CD14-positive monocyte (primary cell): Measurements from ENCODE around the gene OR6B3. TPM values are rescaled to one million over a fixed set of nuclear protein-coding genes. Genes with fewer than 3 reads are reported as not detected.

ENCODE experiments used
- DNase-seq, 3 donors: peaks; one replicate each; pipeline ENCODE4 v3.0.0-alpha.2; 2011 to 2022
- H2AFZ ChIP-seq: 2 replicates; pipeline ENCODE4 v1.6.0; 2012; ENCODE audit warnings: mild to moderate bottlenecking, low read depth, low read length, inconsistent platforms; ENCODE audit not compliant: insufficient read depth, poor library complexity, severe bottlenecking
- H3K27ac ChIP-seq, 2 donors: 1 replicate in 1 of 2; 2 replicates in 1 of 2; pipeline ENCODE4 v1.5.1; 2012 to 2013; ENCODE audit warnings: low read length in 2 of 2, control low read depth in 1 of 2, inconsistent platforms in 1 of 2, low read depth in 1 of 2, mild to moderate bottlenecking in 1 of 2
- H3K27me3 ChIP-seq, 2 donors: one replicate each; pipeline versions ENCODE4 v1.6.0 to v1.6.1; 2011 to 2013; ENCODE audit warnings: low read length in 2 of 2; ENCODE audit not compliant: control insufficient read depth in 2 of 2, insufficient read depth in 2 of 2
- H3K36me3 ChIP-seq, 2 donors: replicated peaks in 1 of 2; 1 replicate in 1 of 2; 2 replicates in 1 of 2; pipeline versions ENCODE4 v1.5.1 to v1.6.1; 2012 to 2013; ENCODE audit warnings: low read length in 2 of 2, control low read depth in 1 of 2, inconsistent platforms in 1 of 2, mild to moderate bottlenecking in 1 of 2; ENCODE audit not compliant: insufficient read depth in 2 of 2, control insufficient read depth in 1 of 2
- H3K4me1 ChIP-seq, 2 donors: 1 replicate in 1 of 2; 2 replicates in 1 of 2; pipeline versions ENCODE4 v1.5.1 to v1.6.1; 2012 to 2013; ENCODE audit warnings: low read length in 2 of 2, control low read depth in 1 of 2, inconsistent platforms in 1 of 2, mild to moderate bottlenecking in 1 of 2, moderate library complexity in 1 of 2; ENCODE audit not compliant: insufficient read depth in 2 of 2, control insufficient read depth in 1 of 2
- H3K4me2 ChIP-seq: replicated peaks from 2 replicates; pipeline ENCODE3; 2012; ENCODE audit warnings: low read length, moderate library complexity, mild to moderate bottlenecking; ENCODE audit not compliant: poor library complexity, severe bottlenecking; ENCODE audit errors: extremely low read depth
- H3K4me3 ChIP-seq, 3 experiments: fragments of 200-600 bp in 1 of 3; sonication (generic) in 1 of 3; replicated peaks in 1 of 3; 1 replicate in 2 of 3; 2 replicates in 1 of 3; pipeline ENCODE4 v1.5.1; 2011 to 2013; ENCODE audit warnings: low read length in 3 of 3, mild to moderate bottlenecking in 3 of 3, control low read depth in 2 of 3, low read depth in 2 of 3, inconsistent platforms in 1 of 3, moderate library complexity in 1 of 3
- H3K79me2 ChIP-seq: 2 replicates; pipeline ENCODE4 v1.6.0; 2012; ENCODE audit warnings: mild to moderate bottlenecking, control low read depth, inconsistent platforms, low read length, moderate library complexity; ENCODE audit not compliant: insufficient read depth
- H3K9ac ChIP-seq: 2 replicates; pipeline ENCODE4 v1.6.0; 2017; ENCODE audit warnings: low read length, mild to moderate bottlenecking; ENCODE audit not compliant: insufficient read depth, poor library complexity, severe bottlenecking
- H3K9me3 ChIP-seq, 2 donors: replicated peaks in 1 of 2; 1 replicate in 1 of 2; 2 replicates in 1 of 2; pipeline versions ENCODE4 v1.5.1 to v1.6.1; 2012 to 2013; ENCODE audit warnings: low read length in 2 of 2, control low read depth in 1 of 2; ENCODE audit not compliant: control insufficient read depth in 1 of 2, insufficient read depth in 1 of 2
- H4K20me1 ChIP-seq: 2 replicates; pipeline ENCODE4 v1.6.0; 2012; ENCODE audit warnings: mild to moderate bottlenecking, low read length, control low read depth, moderate library complexity; ENCODE audit not compliant: insufficient read depth
- H3K27ac Mint-ChIP-seq, 7 donors: one replicate each; pipeline ENCODE4 v1.8.0; 2020; ENCODE audit warnings: mild to moderate bottlenecking in 7 of 7, mixed read lengths in 7 of 7, moderate library complexity in 6 of 7, inconsistent platforms in 2 of 7
- H3K27me3 Mint-ChIP-seq, 3 donors: one replicate each; pipeline ENCODE4 v1.8.0; 2021 to 2022; ENCODE audit warnings: low read depth in 3 of 3, mild to moderate bottlenecking in 3 of 3, mixed read lengths in 3 of 3, moderate library complexity in 3 of 3, inconsistent platforms in 1 of 3
- H3K36me3 Mint-ChIP-seq, 2 donors: one replicate each; pipeline ENCODE4 v1.8.0; 2020; ENCODE audit warnings: mixed read lengths in 2 of 2, inconsistent platforms in 1 of 2, mild to moderate bottlenecking in 1 of 2
- H3K4me1 Mint-ChIP-seq: one replicate; pipeline ENCODE4 v1.8.0; 2020; ENCODE audit warnings: mild to moderate bottlenecking, mixed read lengths
- H3K4me3 Mint-ChIP-seq, 2 donors: one replicate each; pipeline ENCODE4 v1.8.0; 2020; ENCODE audit warnings: mild to moderate bottlenecking in 2 of 2, mixed read lengths in 2 of 2, moderate library complexity in 1 of 2
- H3K9me3 Mint-ChIP-seq, 7 donors: one replicate each; pipeline ENCODE4 v1.8.0; 2020 to 2022; ENCODE audit warnings: mixed read lengths in 7 of 7, mild to moderate bottlenecking in 6 of 7, moderate library complexity in 6 of 7, inconsistent platforms in 2 of 7
- WGBS: methylation state at CpG from one replicate; pipeline ENCODE4 v1.1.5; 2013; ENCODE audit warnings: missing lambda C conversion rate; ENCODE audit not compliant: insufficient coverage; 5-methylcytosine and 5-hydroxymethylcytosine counted together
- intact Hi-C, 2 donors: fragments of 100-400 bp; cut with micrococcal nuclease; formaldehyde crosslinking; loops; one replicate each; pipeline versions ENCODE4 v1.15.0 to v1.15.1; 2023
- polyA plus RNA-seq, 3 donors: library from polyadenylated mRNA; depleted of rRNA in 1 of 3; unstranded in 2 of 3; stranded (reverse) in 1 of 3; fragments of 300-500 nt in 2 of 3; fragments of >200 nt in 1 of 3; fragmentation: Illumina TruSeq in 2 of 3; gene quantifications; 1 replicate in 2 of 3; 2 replicates in 1 of 3; pipeline ENCODE4 v1.2.3, GENCODE V29; 2012 to 2021
- TF ChIP-seq, protein P1 (sequence below): fragments of 200-600 bp; IDR thresholded peaks from one replicate; pipeline ENCODE4 v1.8.0; 2022; ENCODE audit warnings: antibody characterized with exemption, mild to moderate bottlenecking

OR6B3 gene
- polyA plus RNA-seq, 3 donors: not detected

DNA sequence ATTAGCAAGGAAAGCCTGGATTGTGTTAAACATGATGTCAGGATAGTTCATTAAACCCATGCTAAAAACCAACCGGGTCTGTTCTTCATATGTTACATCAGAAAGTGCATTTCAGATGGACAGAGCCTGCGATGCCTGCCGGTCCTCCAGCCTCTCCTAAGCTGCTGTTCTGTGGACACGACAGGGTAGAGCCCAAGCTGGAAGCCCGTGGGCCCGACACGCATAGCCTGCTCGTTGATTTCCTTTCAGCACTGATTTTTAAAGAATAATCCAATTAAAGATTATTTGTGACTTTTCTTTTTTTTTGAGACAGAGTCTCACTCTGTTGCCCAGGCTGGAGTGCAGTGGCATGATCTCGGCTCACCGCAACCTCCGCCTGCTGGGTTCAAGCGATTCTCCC lies 797 bp downstream of the OR6B3 start:
- Mint-ChIP-seq H3K27ac (no peak overlapping the region), H3K9me3 (peaks cover 0 to 2% (median 0%) of the 10 kb centered on the region in 7 donors), H3K4me3 (no peak overlapping the region), H3K27me3 (peaks cover 22 to 47% (median 34%) of the 10 kb centered on the region in 3 donors), H3K36me3 (no peaks in the 10 kb centered on the region), H3K4me1 (no peaks in the 10 kb centered on the region)
- WGBS: 100% methylated on average over 4 of the region's 12 CpGs
- Histone ChIP-seq H3K27ac (no peak overlapping the region), H3K4me3 (no peak overlapping the region), H3K36me3 (no peaks in the 10 kb centered on the region), H3K79me2 (no peaks in the 10 kb centered on the region), H2AFZ (no peak overlapping the region), H3K4me1 (no peaks in the 10 kb centered on the region), H3K4me2 (no peak overlapping the region), H4K20me1 (no peaks in the 10 kb centered on the region), H3K27me3 (peaks cover 0 to 24% of the 10 kb centered on the region in 2 donors), H3K9ac (no peak overlapping the region), H3K9me3 (no peaks in the 10 kb centered on the region)
- intact Hi-C loops: no loop called here
- TF ChIP-seq, protein P1, sequence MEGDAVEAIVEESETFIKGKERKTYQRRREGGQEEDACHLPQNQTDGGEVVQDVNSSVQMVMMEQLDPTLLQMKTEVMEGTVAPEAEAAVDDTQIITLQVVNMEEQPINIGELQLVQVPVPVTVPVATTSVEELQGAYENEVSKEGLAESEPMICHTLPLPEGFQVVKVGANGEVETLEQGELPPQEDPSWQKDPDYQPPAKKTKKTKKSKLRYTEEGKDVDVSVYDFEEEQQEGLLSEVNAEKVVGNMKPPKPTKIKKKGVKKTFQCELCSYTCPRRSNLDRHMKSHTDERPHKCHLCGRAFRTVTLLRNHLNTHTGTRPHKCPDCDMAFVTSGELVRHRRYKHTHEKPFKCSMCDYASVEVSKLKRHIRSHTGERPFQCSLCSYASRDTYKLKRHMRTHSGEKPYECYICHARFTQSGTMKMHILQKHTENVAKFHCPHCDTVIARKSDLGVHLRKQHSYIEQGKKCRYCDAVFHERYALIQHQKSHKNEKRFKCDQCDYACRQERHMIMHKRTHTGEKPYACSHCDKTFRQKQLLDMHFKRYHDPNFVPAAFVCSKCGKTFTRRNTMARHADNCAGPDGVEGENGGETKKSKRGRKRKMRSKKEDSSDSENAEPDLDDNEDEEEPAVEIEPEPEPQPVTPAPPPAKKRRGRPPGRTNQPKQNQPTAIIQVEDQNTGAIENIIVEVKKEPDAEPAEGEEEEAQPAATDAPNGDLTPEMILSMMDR: no peak
- no peak for DNase-seq

DNA sequence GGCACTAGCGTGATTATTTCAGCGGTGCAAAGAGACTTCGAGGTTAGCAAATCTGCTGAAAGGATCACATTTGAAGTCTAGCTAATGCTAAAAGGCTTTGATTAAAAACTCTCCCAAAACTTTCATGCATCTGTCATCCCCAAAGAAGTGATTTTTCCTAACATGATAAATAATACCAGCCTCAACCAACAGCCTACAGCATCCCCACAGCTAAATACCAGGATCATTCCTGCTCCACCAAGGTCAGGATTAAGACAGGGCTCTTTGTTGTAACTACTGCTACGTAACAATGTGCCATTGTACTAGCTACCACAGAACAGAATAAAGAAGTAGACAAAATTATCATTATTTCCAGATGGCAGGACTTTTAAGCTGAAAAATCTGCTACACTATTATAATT lies 1.6 kb downstream of the OR6B3 start:
- no peaks in the 10 kb centered on the region for H4K20me1 ChIP-seq
- H3K36me3 ChIP-seq: no peaks in the 10 kb centered on the region
- Mint-ChIP-seq H3K36me3 (no peaks in the 10 kb centered on the region), H3K9me3 (peaks cover 0 to 2% (median 0%) of the 10 kb centered on the region in 7 donors), H3K4me3 (no peak overlapping the region), H3K27me3 (peaks cover 22 to 47% (median 34%) of the 10 kb centered on the region in 3 donors), H3K4me1 (no peaks in the 10 kb centered on the region), H3K27ac (no peak overlapping the region)
- H3K9me3 ChIP-seq: no peaks in the 10 kb centered on the region
- H3K27ac ChIP-seq: no peak overlapping the region
- DNase-seq: no peak
- no peak overlapping the region for H3K9ac ChIP-seq
- no peak overlapping the region for H2AFZ ChIP-seq
- H3K4me2 ChIP-seq: no peak overlapping the region
- TF ChIP-seq, protein P1: no peak
- no peaks in the 10 kb centered on the region for H3K79me2 ChIP-seq
- peaks cover 0 to 24% of the 10 kb centered on the region in 2 donors for H3K27me3 ChIP-seq
- H3K4me1 ChIP-seq: no peaks in the 10 kb centered on the region
- WGBS: 92% methylated on average over 3 of the region's 4 CpGs
- intact Hi-C loops: no loop called here
- no peak overlapping the region for H3K4me3 ChIP-seq
